Neuronal stem cell (in vitro differentiated cells): ENCODE results near the gene SLC6A13.
A peak's percentile ranks its signal among the peaks of the same experiment; 100 is the strongest.

Experiments
- DNase-seq: peaks from one replicate; pipeline ENCODE4 v3.0.0-alpha.2; 2013; ENCODE audit warnings: low spot score
- H2AFZ ChIP-seq: one replicate; pipeline ENCODE4 v1.6.1; 2013; ENCODE audit warnings: mild to moderate bottlenecking, low read length, inconsistent platforms
- H2AK5ac ChIP-seq: 2 replicates; pipeline ENCODE4 v1.6.1; 2013; ENCODE audit warnings: low read depth, mild to moderate bottlenecking, inconsistent platforms, low read length, moderate library complexity, mixed read lengths
- H2BK120ac ChIP-seq: 2 replicates; pipeline ENCODE4 v1.6.1; 2013; ENCODE audit warnings: low read depth, mild to moderate bottlenecking, inconsistent platforms, low read length, moderate library complexity, mixed read lengths
- H2BK12ac ChIP-seq: one replicate; pipeline ENCODE4 v1.6.1; 2013; ENCODE audit warnings: low read length, inconsistent platforms
- H2BK15ac ChIP-seq: 2 replicates; pipeline ENCODE4 v1.6.1; 2013; ENCODE audit warnings: mild to moderate bottlenecking, low read length, inconsistent platforms, mixed read lengths
- H2BK5ac ChIP-seq: one replicate; pipeline ENCODE4 v1.6.1; 2013; ENCODE audit warnings: inconsistent platforms, mild to moderate bottlenecking, low read length, moderate library complexity
- H3K14ac ChIP-seq: one replicate; pipeline ENCODE4 v1.6.1; 2013; ENCODE audit warnings: low read length, inconsistent platforms
- H3K18ac ChIP-seq: 2 replicates; pipeline ENCODE4 v1.6.1; 2013; ENCODE audit warnings: low read length, inconsistent platforms
- H3K23ac ChIP-seq: 2 replicates; pipeline ENCODE4 v1.6.1; 2013; ENCODE audit warnings: low read depth, mild to moderate bottlenecking, mixed read lengths, low read length, inconsistent platforms; ENCODE audit not compliant: poor library complexity
- H3K27ac ChIP-seq: replicated peaks from 3 replicates; pipeline ENCODE4 v1.5.1; 2013; ENCODE audit warnings: low read length, inconsistent platforms
- H3K27me3 ChIP-seq, 3 experiments: 2 replicates each; pipeline ENCODE4 v1.6.1; 2013; ENCODE audit warnings: low read length in 3 of 3, mild to moderate bottlenecking in 2 of 3, inconsistent platforms in 1 of 3, low read depth in 1 of 3, mixed read lengths in 1 of 3, moderate library complexity in 1 of 3; ENCODE audit not compliant: control insufficient read depth in 3 of 3, insufficient read depth in 3 of 3
- H3K36me3 ChIP-seq, 2 donors: replicated peaks in 1 of 2; 2 replicates each; pipeline ENCODE4 v1.6.1; 2013; ENCODE audit warnings: low read length in 2 of 2; ENCODE audit not compliant: control insufficient read depth in 2 of 2, insufficient read depth in 2 of 2
- H3K4ac ChIP-seq: 2 replicates; pipeline ENCODE4 v1.6.1; 2013; ENCODE audit warnings: inconsistent platforms, mild to moderate bottlenecking, low read length, moderate library complexity
- H3K4me1 ChIP-seq, 2 donors: 1 replicate in 1 of 2; 2 replicates in 1 of 2; pipeline ENCODE4 v1.6.1; 2013; ENCODE audit warnings: low read length in 2 of 2, low read depth in 1 of 2; ENCODE audit not compliant: control insufficient read depth in 2 of 2, insufficient read depth in 1 of 2
- H3K4me2 ChIP-seq: one replicate; pipeline ENCODE4 v1.6.1; 2013; ENCODE audit warnings: mild to moderate bottlenecking, low read length, inconsistent platforms; ENCODE audit not compliant: insufficient read depth, poor library complexity, severe bottlenecking
- H3K4me3 ChIP-seq, 2 donors: 2 replicates each; pipeline ENCODE4 v1.5.1; 2013; ENCODE audit warnings: low read length in 2 of 2, mild to moderate bottlenecking in 2 of 2, inconsistent platforms in 1 of 2, moderate library complexity in 1 of 2
- H3K79me1 ChIP-seq: one replicate; pipeline ENCODE4 v1.6.1; 2013; ENCODE audit warnings: low read depth, mild to moderate bottlenecking, inconsistent platforms, low read length, moderate library complexity
- H3K9ac ChIP-seq: one replicate; pipeline ENCODE4 v1.6.1; 2013; ENCODE audit warnings: mild to moderate bottlenecking, low read depth, low read length, inconsistent platforms; ENCODE audit not compliant: poor library complexity
- H3K9me3 ChIP-seq, 2 donors: replicated peaks in 1 of 2; 2 replicates each; pipeline versions ENCODE3 to v1.6.1; 2013; ENCODE audit warnings: low read length in 2 of 2, mild to moderate bottlenecking in 2 of 2, inconsistent platforms in 1 of 2, low read depth in 1 of 2, mixed read lengths in 1 of 2, moderate library complexity in 1 of 2; ENCODE audit not compliant: control insufficient read depth in 2 of 2, insufficient read depth in 1 of 2
- H4K8ac ChIP-seq: one replicate; pipeline ENCODE4 v1.6.1; 2013; ENCODE audit warnings: low read depth, mild to moderate bottlenecking, inconsistent platforms, low read length, moderate library complexity
- H4K91ac ChIP-seq: one replicate; pipeline ENCODE4 v1.6.1; 2013; ENCODE audit warnings: low read length, low read depth, mild to moderate bottlenecking, inconsistent platforms; ENCODE audit not compliant: poor library complexity
- WGBS, 2 donors: extraction: QIAGEN DNeasy Blood & Tissue Kit; methylation state at CpG; one replicate each; pipeline ENCODE4 v1.1.7; 2013; ENCODE audit warnings: missing lambda C conversion rate in 2 of 2, mixed read lengths in 1 of 2; ENCODE audit not compliant: insufficient read length in 2 of 2, insufficient replicate concordance in 1 of 2; ENCODE audit errors: extremely low coverage in 2 of 2; 5-methylcytosine and 5-hydroxymethylcytosine counted together

The SLC6A13 gene

DNA sequence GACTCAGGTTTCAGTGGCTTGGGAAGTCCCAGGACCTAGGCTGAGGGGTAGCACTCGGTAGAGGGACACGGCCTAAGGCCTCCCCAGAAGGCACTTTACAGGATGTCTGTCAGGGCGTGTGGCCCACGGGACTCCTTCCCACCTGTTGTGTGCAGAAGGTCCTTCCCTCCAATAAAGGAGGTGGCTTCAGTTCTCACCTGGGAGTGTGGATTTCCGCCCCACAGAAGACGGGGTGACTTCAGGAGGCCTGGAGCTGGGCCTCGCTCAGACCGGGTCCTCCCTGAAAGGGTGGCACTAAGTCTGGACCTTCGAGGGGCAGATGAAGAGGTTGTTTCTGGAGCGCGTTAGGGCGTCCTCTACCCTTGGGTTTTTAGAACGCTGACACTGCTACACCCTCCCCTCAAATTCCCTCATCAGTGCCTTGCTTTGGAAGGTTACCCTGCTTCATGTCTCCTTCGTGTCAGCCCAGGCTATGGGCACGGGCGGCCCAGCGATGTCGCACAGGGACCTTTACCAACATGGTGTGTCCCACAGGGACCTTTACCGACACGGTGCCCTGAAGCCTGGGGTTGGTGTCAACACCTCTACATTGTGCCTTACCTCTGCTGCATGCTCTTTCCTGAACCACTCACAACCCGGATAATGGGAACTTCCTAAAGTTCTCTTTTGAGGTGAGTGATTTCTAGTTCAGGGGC, 55.7 kb downstream of the SLC6A13 start:
- no peak overlapping the region for H2BK15ac ChIP-seq
- H3K36me3 ChIP-seq: no peaks in the 10 kb centered on the region
- no peak overlapping the region for H4K8ac ChIP-seq
- no peaks in the 10 kb centered on the region for H3K79me1 ChIP-seq
- H3K4me1 ChIP-seq: peaks cover 0 to 13% of the 10 kb centered on the region in 2 donors
- no peaks in the 10 kb centered on the region for H3K9me3 ChIP-seq
- H3K4ac ChIP-seq: no peak overlapping the region
- no peak overlapping the region for H3K14ac ChIP-seq
- H3K23ac ChIP-seq: peak overlapping the region; percentile 12
- DNase-seq: no peak
- no peak overlapping the region for H2AFZ ChIP-seq
- no peak overlapping the region for H3K4me2 ChIP-seq
- no peak overlapping the region for H2BK12ac ChIP-seq
- H3K18ac ChIP-seq: no peak overlapping the region
- no CpG with 5 or more reads among the region's 21 CpGs for WGBS, 2 donors
- peaks cover 0 to 87% (median 30%) of the 10 kb centered on the region in 3 experiments for H3K27me3 ChIP-seq
- H3K9ac ChIP-seq: no peak overlapping the region
- no peak overlapping the region for H4K91ac ChIP-seq
- H2BK120ac ChIP-seq: no peak overlapping the region
- H3K4me3 ChIP-seq: no peak overlapping the region
- H2AK5ac ChIP-seq: no peak overlapping the region
- no peak overlapping the region for H2BK5ac ChIP-seq
- no peak overlapping the region for H3K27ac ChIP-seq

DNA sequence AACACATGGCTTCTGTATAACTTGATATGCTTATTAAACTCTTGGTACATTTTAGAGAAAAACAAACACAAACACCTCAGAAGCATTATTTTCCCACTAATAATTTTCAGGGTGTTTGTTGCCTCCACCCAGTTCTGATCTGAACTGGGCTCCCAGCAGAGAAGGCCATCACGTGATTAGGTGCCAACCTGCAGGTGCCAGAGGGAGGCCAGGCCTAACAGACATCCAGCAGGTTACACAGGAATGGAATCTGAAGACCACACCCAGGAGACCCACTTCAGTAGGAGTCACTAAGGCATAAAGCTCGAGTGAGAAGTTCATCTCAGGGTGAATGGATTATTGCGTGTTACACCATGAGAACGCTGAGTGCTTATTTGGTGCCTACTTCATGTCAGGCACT, 57.6 kb downstream of the SLC6A13 start:
- no peak overlapping the region for H3K23ac ChIP-seq
- H3K9ac ChIP-seq: no peak overlapping the region
- H2BK120ac ChIP-seq: no peak overlapping the region
- H3K18ac ChIP-seq: no peak overlapping the region
- no peak overlapping the region for H2AFZ ChIP-seq
- H3K4me3 ChIP-seq: no peak overlapping the region
- no peak overlapping the region for H3K4ac ChIP-seq
- H2BK12ac ChIP-seq: no peak overlapping the region
- H2AK5ac ChIP-seq: no peak overlapping the region
- H4K91ac ChIP-seq: no peak overlapping the region
- no peak overlapping the region for H4K8ac ChIP-seq
- no peaks in the 10 kb centered on the region for H3K36me3 ChIP-seq
- no peak overlapping the region for H2BK5ac ChIP-seq
- no peak overlapping the region for H2BK15ac ChIP-seq
- H3K14ac ChIP-seq: no peak overlapping the region
- peaks cover 0 to 13% of the 10 kb centered on the region in 2 donors for H3K4me1 ChIP-seq
- H3K79me1 ChIP-seq: no peaks in the 10 kb centered on the region
- WGBS, 2 donors: no CpG with 5 or more reads among the region's 4 CpGs
- H3K27me3 ChIP-seq: peaks cover 0 to 85% (median 41%) of the 10 kb centered on the region in 3 experiments
- no peak overlapping the region for H3K4me2 ChIP-seq
- H3K9me3 ChIP-seq: peaks cover 0 to 2% of the 10 kb centered on the region in 2 donors
- H3K27ac ChIP-seq: no peak overlapping the region
- no peak for DNase-seq

DNA sequence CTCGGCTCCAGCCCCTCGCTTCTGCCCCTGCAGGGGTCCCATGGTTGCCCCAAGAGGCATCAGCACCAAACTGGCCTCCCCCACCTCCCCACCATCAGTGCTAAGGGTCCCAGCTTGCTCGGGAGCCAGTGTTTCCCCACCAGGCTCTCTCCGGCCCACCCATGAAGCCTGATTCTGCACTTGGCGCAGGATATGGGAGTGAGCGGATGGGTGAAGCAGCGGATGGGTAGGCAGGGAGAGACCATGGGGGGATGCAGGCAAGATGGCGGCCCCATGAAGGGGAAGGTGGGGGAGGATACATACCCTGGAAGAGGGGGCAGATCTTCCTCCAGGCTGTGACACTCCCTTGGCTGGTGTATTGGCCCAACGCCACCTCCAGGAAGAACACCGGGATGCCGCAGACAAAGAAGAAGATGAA, 58.4 kb downstream of the SLC6A13 start:
- Histone ChIP-seq H2BK15ac (peak overlapping the region; percentile 88), H2BK5ac (no peak overlapping the region), H4K8ac (no peak overlapping the region), H3K18ac (peak overlapping the region; percentile 94), H3K79me1 (no peaks in the 10 kb centered on the region), H3K4ac (peak overlapping the region; percentile 24), H3K4me1 (peaks cover 0 to 13% of the 10 kb centered on the region in 2 donors), H2BK12ac (peak overlapping the region; percentile 49), H3K4me2 (peak overlapping the region; percentile 75), H3K23ac (no peak overlapping the region), H2AK5ac (peak overlapping the region; percentile 42), H4K91ac (no peak overlapping the region), H3K9me3 (peaks cover 0 to 2% of the 10 kb centered on the region in 2 donors), H2AFZ (peak overlapping the region; percentile 84), H3K9ac (peak overlapping the region; percentile 56), H2BK120ac (no peak overlapping the region), H3K4me3 (peak overlapping the region; percentile 45 to 76), H3K27ac (no peak overlapping the region), H3K36me3 (no peaks in the 10 kb centered on the region), H3K27me3 (peaks cover 0 to 83% (median 41%) of the 10 kb centered on the region in 3 experiments), H3K14ac (peak overlapping the region; percentile 95)
- WGBS, 2 donors: no CpG with 5 or more reads among the region's 11 CpGs
- no peak for DNase-seq

DNA sequence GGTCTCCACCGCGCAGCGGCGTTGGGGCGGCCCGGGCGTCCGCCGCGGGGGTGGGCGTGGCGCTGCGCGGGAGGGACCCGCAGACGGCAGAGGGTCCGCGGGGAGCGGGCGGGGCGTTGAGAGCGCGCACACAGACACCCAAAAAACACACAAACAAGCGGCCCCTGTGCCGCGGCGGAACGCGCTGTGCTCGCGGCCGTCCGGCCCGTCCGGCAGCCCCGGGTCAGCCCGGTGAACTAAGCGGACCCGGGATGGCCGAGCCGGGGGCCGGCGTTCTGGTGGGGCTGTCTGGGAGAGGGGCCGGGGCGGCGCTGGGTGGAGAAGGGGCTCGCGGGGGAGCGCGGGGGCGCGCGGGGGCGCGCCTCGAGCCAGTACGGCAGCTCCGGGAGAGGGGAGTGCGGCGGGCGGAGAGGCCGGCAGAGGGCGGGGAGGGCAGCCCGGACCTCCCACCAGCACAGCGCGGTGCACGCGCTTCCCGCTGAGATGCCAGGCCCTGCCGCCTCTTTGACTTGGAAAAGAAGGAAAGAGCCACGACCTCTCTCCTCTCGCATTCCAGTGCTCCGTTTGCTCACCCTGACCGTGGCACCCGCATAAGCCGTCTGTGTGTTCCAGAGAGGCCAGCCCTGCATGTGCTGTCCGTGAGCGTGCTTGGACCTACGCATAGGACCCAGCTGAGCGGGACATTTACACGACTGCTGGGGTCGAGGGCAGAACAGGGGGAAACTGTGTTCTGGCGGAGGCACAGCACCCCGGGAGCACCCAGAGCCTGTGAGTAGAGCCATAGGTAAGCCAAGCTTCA, 59.0 kb downstream of the SLC6A13 start:
- peak overlapping the region; percentile 24 for H3K4ac ChIP-seq
- H3K4me3 ChIP-seq: peak overlapping the region; percentile 45 to 76
- H2AK5ac ChIP-seq: peak overlapping the region; percentile 42
- peaks cover 0 to 14% of the 10 kb centered on the region in 2 donors for H3K4me1 ChIP-seq
- H3K14ac ChIP-seq: peak overlapping the region; percentile 95
- no CpG with 5 or more reads among the region's 84 CpGs for whole genome bisulfite sequencing, 2 donors
- H2AFZ ChIP-seq: peak overlapping the region; percentile 84
- H3K18ac ChIP-seq: peak overlapping the region; percentile 94
- peaks cover 0 to 77% (median 41%) of the 10 kb centered on the region in 3 experiments for H3K27me3 ChIP-seq
- H2BK5ac ChIP-seq: no peak overlapping the region
- no peak overlapping the region for H3K27ac ChIP-seq
- H3K4me2 ChIP-seq: peak overlapping the region; percentile 75
- no peak overlapping the region for H4K8ac ChIP-seq
- H2BK15ac ChIP-seq: peak overlapping the region; percentile 88
- no peak overlapping the region for H2BK120ac ChIP-seq
- H3K36me3 ChIP-seq: no peaks in the 10 kb centered on the region
- H2BK12ac ChIP-seq: peak overlapping the region; percentile 49
- peak overlapping the region; percentile 56 for H3K9ac ChIP-seq
- H4K91ac ChIP-seq: no peak overlapping the region
- peak; percentile 42 for DNase-seq
- peaks cover 0 to 2% of the 10 kb centered on the region in 2 donors for H3K9me3 ChIP-seq
- no peak overlapping the region for H3K23ac ChIP-seq
- H3K79me1 ChIP-seq: no peaks in the 10 kb centered on the region
